ENCODE measurements around the gene PLEKHO2. TPM values are rescaled to one million over a fixed set of nuclear protein-coding genes. Genes with fewer than 3 reads are reported as not detected.
A peak's percentile ranks its signal among the peaks of the same experiment; 100 is the strongest.

Gene PLEKHO2
- total RNA-seq, 2 donors from 2014 or later: 4.4 to 13.6 TPM

GRCh38 chr15:64804619-64805018 is 37.1 kb upstream of the PLEKHO2 start:
- Histone ChIP-seq H3K4me3 (no peak overlapping the region), H3K36me3 (no peaks in the 10 kb centered on the region), H3K4me1 (no peaks in the 10 kb centered on the region), H3K27me3 (no peaks in the 10 kb centered on the region), H3K27ac (no peak overlapping the region), H3K9me3 (no peaks in the 10 kb centered on the region), H3K9ac (ENCODE audit: low read depth in 2 of 2, low read length in 2 of 2) (no peak overlapping the region)
- no peak for DNase-seq
- intact Hi-C loops (cut with DNase I): no loop called here
- TF ChIP-seq CTCF (IDR thresholded peaks at IDR 0.05): no peak

GRCh38 chr15:64806509-64806908 is 35.2 kb upstream of the PLEKHO2 start:
- DNase-seq: no peak
- Histone ChIP-seq H3K4me1 (no peaks in the 10 kb centered on the region), H3K4me3 (no peak overlapping the region), H3K9me3 (no peaks in the 10 kb centered on the region), H3K27ac (no peak overlapping the region), H3K9ac (ENCODE audit: low read depth in 2 of 2, low read length in 2 of 2) (no peak overlapping the region), H3K36me3 (no peaks in the 10 kb centered on the region), H3K27me3 (no peaks in the 10 kb centered on the region)
- intact Hi-C loops (cut with DNase I): no loop called here
- TF ChIP-seq CTCF (IDR thresholded peaks at IDR 0.05): no peak

GRCh38 chr15:64807051-64807749 is 34.5 kb upstream of the PLEKHO2 start:
- peak overlapping the region in 1 of 2 donors; percentile 24 for H3K9ac ChIP-seq (ENCODE audit: low read depth in 2 of 2, low read length in 2 of 2)
- no peaks in the 10 kb centered on the region for H3K27me3 ChIP-seq
- no peaks in the 10 kb centered on the region for H3K9me3 ChIP-seq
- H3K4me3 ChIP-seq: no peak overlapping the region
- intact Hi-C loops (cut with DNase I): no loop called here
- H3K4me1 ChIP-seq: no peaks in the 10 kb centered on the region
- H3K36me3 ChIP-seq: no peaks in the 10 kb centered on the region
- TF ChIP-seq CTCF (IDR thresholded peaks at IDR 0.05): no peak
- no peak for DNase-seq
- no peak overlapping the region for H3K27ac ChIP-seq

- intact Hi-C loops (cut with DNase I): no loop called here
- H3K27me3 ChIP-seq: no peaks in the 10 kb centered on the region
- no peaks in the 10 kb centered on the region for H3K4me1 ChIP-seq
- H3K27ac ChIP-seq: no peak overlapping the region
- no peaks in the 10 kb centered on the region for H3K9me3 ChIP-seq
- peak overlapping the region in 1 of 2 donors; percentile 24 for H3K9ac ChIP-seq (ENCODE audit: low read depth in 2 of 2, low read length in 2 of 2)
- H3K4me3 ChIP-seq: no peak overlapping the region
- no peak for DNase-seq
- no peak for TF ChIP-seq CTCF (IDR thresholded peaks at IDR 0.05)
- H3K36me3 ChIP-seq: no peaks in the 10 kb centered on the region
Measured at GRCh38 chr15:64807751-64808222, 33.9 kb upstream of the PLEKHO2 start.

GRCh38 chr15:64808785-64809453 is 32.8 kb upstream of the PLEKHO2 start:
- no peak overlapping the region for H3K27ac ChIP-seq
- DNase-seq: no peak
- H3K4me1 ChIP-seq: no peaks in the 10 kb centered on the region
- no peaks in the 10 kb centered on the region for H3K36me3 ChIP-seq
- no peak overlapping the region for H3K4me3 ChIP-seq
- intact Hi-C loops (cut with DNase I): no loop called here
- no peaks in the 10 kb centered on the region for H3K9me3 ChIP-seq
- H3K9ac ChIP-seq (ENCODE audit: low read depth in 2 of 2, low read length in 2 of 2): no peak overlapping the region
- H3K27me3 ChIP-seq: no peaks in the 10 kb centered on the region
- TF ChIP-seq CTCF (IDR thresholded peaks at IDR 0.05): no peak

All from colonic mucosa (tissue), 4 donors.